ENCODE results near the gene OLR1. TPM values are rescaled to one million over a fixed set of nuclear protein-coding genes. Genes with fewer than 3 reads are reported as not detected.

Gene OLR1
- total RNA-seq, 1 donor: 104 TPM

GRCh38 chr12:10113920-10114319 lies 58.0 kb downstream of the OLR1 start:
- Histone ChIP-seq H3K4me3 (ENCODE audit: low read length) (no peak overlapping the region), H3K9me3 (ENCODE audit: low read depth, low read length) (no peaks in the 10 kb centered on the region), H3K4me1 (ENCODE audit: insufficient read depth, low read length) (peaks cover 1% of the 10 kb centered on the region), H3K27me3 (ENCODE audit: insufficient read depth, low read length) (no peaks in the 10 kb centered on the region)

GRCh38 chr12:10113075-10113474 lies 58.9 kb downstream of the OLR1 start:
- Histone ChIP-seq H3K4me3 (ENCODE audit: low read length) (no peak overlapping the region), H3K9me3 (ENCODE audit: low read depth, low read length) (no peaks in the 10 kb centered on the region), H3K27me3 (ENCODE audit: insufficient read depth, low read length) (no peaks in the 10 kb centered on the region), H3K4me1 (ENCODE audit: insufficient read depth, low read length) (no peaks in the 10 kb centered on the region)

GRCh38 chr12:10111451-10111850 lies 60.5 kb downstream of the OLR1 start:
- Histone ChIP-seq H3K9me3 (ENCODE audit: low read depth, low read length) (no peaks in the 10 kb centered on the region), H3K4me1 (ENCODE audit: insufficient read depth, low read length) (no peaks in the 10 kb centered on the region), H3K4me3 (ENCODE audit: low read length) (no peak overlapping the region), H3K27me3 (ENCODE audit: insufficient read depth, low read length) (no peaks in the 10 kb centered on the region)

GRCh38 chr12:10110256-10110844 lies 61.6 kb downstream of the OLR1 start:
- H3K9me3 ChIP-seq (ENCODE audit: low read depth, low read length): no peaks in the 10 kb centered on the region
- H3K27me3 ChIP-seq (ENCODE audit: insufficient read depth, low read length): no peaks in the 10 kb centered on the region
- no peak overlapping the region for H3K4me3 ChIP-seq (ENCODE audit: low read length)
- H3K4me1 ChIP-seq (ENCODE audit: insufficient read depth, low read length): no peaks in the 10 kb centered on the region

Other genes with a start within 250 kb of the OLR1 start
- gene CLEC2A, start 239.8 kb downstream of the OLR1 start, total RNA-seq: not detected
- gene CLEC12A, start 200.7 kb downstream of the OLR1 start, total RNA-seq: 33.7 TPM
- gene CLEC1B, start 173.0 kb downstream of the OLR1 start, total RNA-seq: 14.2 TPM
- gene CLEC12B, start 161.5 kb downstream of the OLR1 start, total RNA-seq: 1.9 TPM
- 0.42 TPM for gene CLEC9A, start 141.4 kb downstream of the OLR1 start, total RNA-seq
- gene CLEC1A, start 73.1 kb downstream of the OLR1 start, total RNA-seq: 0.10 TPM
- gene CLEC7A, start 41.9 kb downstream of the OLR1 start, total RNA-seq: 177 TPM
- gene TMEM52B, start 6.9 kb upstream of the OLR1 start, total RNA-seq: 1.4 TPM
- gene GABARAPL1, start 40.7 kb upstream of the OLR1 start, total RNA-seq: 155 TPM
- 34.0 TPM for gene KLRD1, start 135.7 kb upstream of the OLR1 start, total RNA-seq
- 41.9 TPM for gene KLRK1, start 217.9 kb upstream of the OLR1 start, total RNA-seq
- gene KLRC4, start 237.6 kb upstream of the OLR1 start, total RNA-seq: 7.2 TPM
- 7.1 TPM for gene KLRC3, start 248.5 kb upstream of the OLR1 start, total RNA-seq